ENCODE results near the gene VPS26C. TPM values are rescaled to one million over a fixed set of nuclear protein-coding genes. Genes with fewer than 3 reads are reported as not detected.
"Not testable (repeated sequence)": the region's sequence is repeated elsewhere in the genome, so short reads cannot be mapped to it uniquely, and the experiment has no call there.

VPS26C gene
- 10 to 100 TPM; 40.4 to 47.1 TPM for total RNA-seq
- polyA plus RNA-seq (ENCODE audit: insufficient read length in 2 of 2) = 10 to 100 TPM; 36.5 to 39.1 TPM
- long read RNA-seq, donor 1, transcript VPS26C-206 (3 exons, 715 nt) = minor isoform, 5 of 15 reads
- long read RNA-seq, donor 1, transcript VPS26C-201 (8 exons, 3,256 nt) = major isoform, 7 of 15 reads
- long read RNA-seq, donor 1, partial matches to known transcripts = 0 of 15 reads
- long read RNA-seq, donor 1, other reads (novel, unspliced or antisense) = 0 of 15 reads
- long read RNA-seq, donor 2, partial matches to known transcripts = 0 of 3 reads
- long read RNA-seq, donor 2, other reads (novel, unspliced or antisense) = 0 of 3 reads
- long read RNA-seq, donor 3, partial matches to known transcripts = 0 of 6 reads
- long read RNA-seq, donor 3, other reads (novel, unspliced or antisense) = 0 of 6 reads
- long read RNA-seq, donor 4, partial matches to known transcripts = 0 of 5 reads
- long read RNA-seq, donor 4, other reads (novel, unspliced or antisense) = 0 of 5 reads

DNA sequence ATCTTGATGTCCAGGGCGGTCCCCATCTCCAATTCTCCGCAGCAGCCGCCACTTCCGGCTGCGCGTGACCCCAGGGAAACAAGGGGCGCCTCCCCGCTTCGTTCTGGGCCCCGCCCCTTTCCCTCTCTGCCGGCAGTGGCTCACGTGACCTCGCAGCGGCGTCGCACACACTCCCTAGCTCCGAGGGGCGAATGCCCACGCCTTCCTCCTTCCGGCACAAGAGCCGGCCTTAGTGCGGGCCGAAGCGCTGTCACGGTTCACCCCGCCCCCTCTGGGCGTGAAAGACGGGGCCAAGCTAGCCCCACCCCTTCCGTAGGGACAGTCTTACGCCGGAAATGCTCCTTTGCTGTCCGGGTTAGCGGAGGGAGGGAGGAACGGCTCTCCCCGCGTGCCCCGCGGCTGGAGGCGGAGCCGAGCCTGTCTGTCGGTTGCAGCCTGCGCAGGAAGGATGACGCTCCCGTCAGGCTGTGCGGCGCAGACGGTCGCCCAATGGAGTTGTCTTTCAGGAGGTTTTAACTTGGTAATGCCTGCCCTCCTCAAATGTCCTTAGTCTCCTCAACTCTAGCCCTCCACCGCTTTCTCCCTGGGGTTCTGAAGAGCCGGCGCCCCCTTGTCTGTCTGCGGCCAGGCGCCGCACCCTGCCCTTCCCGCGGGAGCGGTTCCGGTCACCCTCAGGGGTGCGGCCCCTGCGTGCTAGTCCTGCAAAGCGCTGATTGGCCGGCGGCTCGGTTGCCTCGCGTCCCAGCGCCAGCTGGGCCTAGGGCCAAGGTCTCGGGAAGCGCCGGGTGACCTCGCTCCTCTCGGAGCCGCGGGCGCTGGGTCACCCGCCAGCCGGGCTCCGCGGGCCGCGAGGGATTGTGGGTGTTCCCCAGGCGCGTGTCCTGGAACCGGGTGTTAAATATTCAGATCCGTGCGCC lies at the start of gene VPS26C:
Gene VPS26C (minus strand): TSS at position 66 of the 917 bp plus-strand sequence. CDS start 40 bp downstream, at position 26.
- under 1% methylated on average over 86 of the region's 86 CpGs for WGBS (ENCODE audit: insufficient coverage)
- peak; percentile 93 to 99 (median 96) for DNase-seq (ENCODE audit: low read depth in 4 of 6, low spot score in 6 of 6)

DNA sequence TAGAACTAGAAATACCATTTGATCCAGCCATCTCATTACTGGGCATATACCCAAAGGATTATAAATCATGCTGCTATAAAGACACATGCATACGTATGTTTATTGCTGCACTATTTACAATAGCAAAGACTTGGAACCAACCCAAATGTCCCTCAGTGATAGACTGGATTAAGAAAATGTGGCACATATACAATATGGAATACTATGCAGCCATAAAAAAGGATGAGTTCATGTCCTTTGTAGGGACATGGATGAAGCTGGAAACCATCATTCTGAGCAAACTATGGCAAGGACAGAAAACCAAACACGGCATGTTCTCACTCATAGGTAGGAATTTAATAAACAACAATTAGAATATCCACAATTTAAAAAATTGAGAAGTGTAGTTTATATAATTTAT lies 48.9 kb upstream of the VPS26C start:
- peaks cover 11% of the 10 kb centered on the region for H3K9me3 ChIP-seq (ENCODE audit: control insufficient read depth, insufficient read depth, low read length)
- H3K36me3 ChIP-seq (ENCODE audit: control insufficient read depth, insufficient read depth, low read length); H3K27ac ChIP-seq (ENCODE audit: low read depth, low read length); H3K4me3 ChIP-seq (ENCODE audit: low read depth, low read length); DNase-seq (ENCODE audit: low read depth in 4 of 6, low spot score in 6 of 6); H3K27me3 ChIP-seq (ENCODE audit: control insufficient read depth, insufficient read depth, low read length); H3K4me1 ChIP-seq (ENCODE audit: control insufficient read depth, insufficient read depth, low read length): not testable (repeated sequence)
- no CpG with 5 or more reads among the region's 2 CpGs for WGBS (ENCODE audit: insufficient coverage)

More for the DNA sequence above, at the start of gene VPS26C:
- no peaks in the 10 kb centered on the region for H3K27me3 ChIP-seq (ENCODE audit: control insufficient read depth, insufficient read depth, low read length)
- peaks cover 6% of the 10 kb centered on the region for H3K4me1 ChIP-seq (ENCODE audit: control insufficient read depth, insufficient read depth, low read length)
- no peaks in the 10 kb centered on the region for H3K9me3 ChIP-seq (ENCODE audit: control insufficient read depth, insufficient read depth, low read length)
- H3K27ac ChIP-seq (ENCODE audit: low read depth, low read length) = peak within 1 kb of the TSS; percentile 98
- peak within 1 kb of the TSS; percentile 74 for H3K4me3 ChIP-seq (ENCODE audit: low read depth, low read length)
- no peaks in the 10 kb centered on the region for H3K36me3 ChIP-seq (ENCODE audit: control insufficient read depth, insufficient read depth, low read length)

DNA sequence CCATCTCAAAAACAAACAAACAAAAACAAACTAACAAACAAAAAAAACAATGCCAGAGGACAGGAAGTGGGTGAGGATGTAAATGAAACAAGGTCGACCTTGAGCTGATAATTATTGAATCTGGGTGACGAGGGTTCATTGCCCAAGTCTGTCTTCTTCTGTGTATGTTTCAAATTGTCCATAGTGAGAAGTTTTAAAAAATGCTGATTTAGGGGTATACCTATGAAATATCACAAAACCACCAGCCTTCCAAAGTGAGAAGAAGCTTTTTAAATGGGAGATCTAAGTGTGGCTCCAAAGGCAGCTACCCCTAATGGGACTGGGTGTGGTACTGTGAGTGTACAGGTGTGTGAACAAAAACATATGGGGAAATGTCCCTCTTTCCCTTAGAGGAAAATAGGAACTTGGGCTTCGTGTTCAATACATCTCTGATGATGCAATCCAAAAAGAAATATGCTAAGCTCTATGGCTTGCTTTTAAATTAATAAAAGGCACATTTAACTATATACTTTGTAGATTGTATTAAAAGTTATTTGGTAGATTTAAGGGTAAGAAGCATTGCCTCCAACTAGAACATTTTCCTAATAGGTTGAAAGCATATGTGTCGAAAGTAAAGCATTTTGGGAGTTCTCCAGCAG lies 33.1 kb upstream of the VPS26C start:
- Histone ChIP-seq H3K9me3 (ENCODE audit: control insufficient read depth, insufficient read depth, low read length) (no peaks in the 10 kb centered on the region), H3K4me1 (ENCODE audit: control insufficient read depth, insufficient read depth, low read length) (no peaks in the 10 kb centered on the region), H3K4me3 (ENCODE audit: low read depth, low read length) (no peak overlapping the region), H3K36me3 (ENCODE audit: control insufficient read depth, insufficient read depth, low read length) (no peaks in the 10 kb centered on the region), H3K27me3 (ENCODE audit: control insufficient read depth, insufficient read depth, low read length) (no peaks in the 10 kb centered on the region), H3K27ac (ENCODE audit: low read depth, low read length) (no peak overlapping the region)
- DNase-seq (ENCODE audit: low read depth in 4 of 6, low spot score in 6 of 6) = no peak
- WGBS (ENCODE audit: insufficient coverage) = no CpG with 5 or more reads among the region's 4 CpGs

DNA sequence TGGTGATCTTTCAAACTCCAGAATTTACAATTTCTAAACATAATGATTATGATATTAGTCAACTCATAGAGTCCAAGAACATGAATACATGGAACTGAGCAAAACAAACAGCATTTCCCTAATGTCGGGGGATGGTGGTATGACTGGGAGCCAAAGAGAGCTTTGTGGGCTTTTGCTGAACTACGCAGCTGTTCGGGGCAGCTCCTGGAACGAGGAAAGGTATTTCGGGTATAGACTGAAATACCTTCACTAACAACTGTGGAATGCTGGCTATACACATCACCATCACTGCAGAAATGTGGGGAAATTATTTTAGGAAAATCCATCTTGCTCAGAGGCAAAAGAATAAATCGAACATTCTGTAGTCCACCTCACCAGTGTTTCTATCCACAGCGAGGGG lies 30.2 kb upstream of the VPS26C start:
- H3K4me1 ChIP-seq (ENCODE audit: control insufficient read depth, insufficient read depth, low read length) = no peaks in the 10 kb centered on the region
- H3K27ac ChIP-seq (ENCODE audit: low read depth, low read length) = no peak overlapping the region
- DNase-seq (ENCODE audit: low read depth in 4 of 6, low spot score in 6 of 6) = no peak
- H3K4me3 ChIP-seq (ENCODE audit: low read depth, low read length) = no peak overlapping the region
- WGBS (ENCODE audit: insufficient coverage) = 92% methylated on average over 2 of the region's 7 CpGs
- no peaks in the 10 kb centered on the region for H3K36me3 ChIP-seq (ENCODE audit: control insufficient read depth, insufficient read depth, low read length)
- H3K9me3 ChIP-seq (ENCODE audit: control insufficient read depth, insufficient read depth, low read length) = no peaks in the 10 kb centered on the region
- H3K27me3 ChIP-seq (ENCODE audit: control insufficient read depth, insufficient read depth, low read length) = no peaks in the 10 kb centered on the region

DNA sequence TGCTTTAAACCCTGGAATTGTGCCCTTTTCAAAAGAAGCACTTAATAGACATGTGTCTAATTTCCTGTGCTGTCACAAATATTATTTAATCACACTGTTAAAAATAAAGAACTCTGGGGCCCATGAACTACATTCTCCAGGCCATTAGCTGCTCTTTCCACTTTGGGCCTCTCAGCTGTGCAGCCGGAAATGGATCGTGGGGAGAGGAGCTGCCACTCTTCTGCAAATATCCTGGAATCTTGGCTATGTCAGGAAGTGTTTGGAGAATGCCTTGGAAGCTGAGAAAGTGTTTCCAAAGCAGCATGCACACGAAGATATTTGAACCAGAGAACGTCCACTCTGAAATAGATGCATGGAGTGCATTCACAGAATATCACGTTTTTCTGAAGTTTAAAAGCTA lies 27.5 kb upstream of the VPS26C start:
- WGBS (ENCODE audit: insufficient coverage) = 92% methylated on average over 4 of the region's 5 CpGs

DNA sequence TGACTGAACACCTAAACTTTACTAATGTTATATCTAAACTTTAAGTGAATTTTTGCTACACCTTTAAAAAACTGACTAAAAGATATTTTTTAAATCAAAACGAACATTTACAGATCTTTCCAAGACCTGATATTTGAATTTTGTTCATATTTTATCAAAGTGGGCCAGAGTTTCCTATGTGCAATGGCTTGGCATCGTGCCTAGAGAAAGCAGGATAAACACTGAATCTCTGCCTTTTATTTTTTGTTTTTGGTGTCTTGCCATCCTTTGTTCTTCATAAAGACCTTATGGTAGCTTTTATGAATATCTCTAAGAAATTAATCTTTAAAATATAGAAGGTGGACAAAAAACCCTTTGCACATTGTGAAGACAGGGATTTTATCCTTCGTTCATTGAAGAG lies 25.8 kb upstream of the VPS26C start:
- no peaks in the 10 kb centered on the region for H3K9me3 ChIP-seq (ENCODE audit: control insufficient read depth, insufficient read depth, low read length)
- WGBS (ENCODE audit: insufficient coverage) = no CpG with 5 or more reads among the region's 3 CpGs
- no peak overlapping the region for H3K27ac ChIP-seq (ENCODE audit: low read depth, low read length)
- H3K36me3 ChIP-seq (ENCODE audit: control insufficient read depth, insufficient read depth, low read length) = no peaks in the 10 kb centered on the region
- H3K27me3 ChIP-seq (ENCODE audit: control insufficient read depth, insufficient read depth, low read length) = no peaks in the 10 kb centered on the region
- H3K4me3 ChIP-seq (ENCODE audit: low read depth, low read length) = no peak overlapping the region
- DNase-seq (ENCODE audit: low read depth in 4 of 6, low spot score in 6 of 6) = peak in 1 of 6 donors; percentile 17
- H3K4me1 ChIP-seq (ENCODE audit: control insufficient read depth, insufficient read depth, low read length) = no peaks in the 10 kb centered on the region

More for the DNA sequence above, 27.5 kb upstream of the VPS26C start:
- DNase-seq (ENCODE audit: low read depth in 4 of 6, low spot score in 6 of 6) = peak in 1 of 6 donors; percentile 19
- H3K9me3 ChIP-seq (ENCODE audit: control insufficient read depth, insufficient read depth, low read length) = no peaks in the 10 kb centered on the region
- no peaks in the 10 kb centered on the region for H3K4me1 ChIP-seq (ENCODE audit: control insufficient read depth, insufficient read depth, low read length)
- H3K27me3 ChIP-seq (ENCODE audit: control insufficient read depth, insufficient read depth, low read length) = no peaks in the 10 kb centered on the region
- H3K27ac ChIP-seq (ENCODE audit: low read depth, low read length) = no peak overlapping the region
- H3K4me3 ChIP-seq (ENCODE audit: low read depth, low read length) = no peak overlapping the region
- H3K36me3 ChIP-seq (ENCODE audit: control insufficient read depth, insufficient read depth, low read length) = no peaks in the 10 kb centered on the region

DNA sequence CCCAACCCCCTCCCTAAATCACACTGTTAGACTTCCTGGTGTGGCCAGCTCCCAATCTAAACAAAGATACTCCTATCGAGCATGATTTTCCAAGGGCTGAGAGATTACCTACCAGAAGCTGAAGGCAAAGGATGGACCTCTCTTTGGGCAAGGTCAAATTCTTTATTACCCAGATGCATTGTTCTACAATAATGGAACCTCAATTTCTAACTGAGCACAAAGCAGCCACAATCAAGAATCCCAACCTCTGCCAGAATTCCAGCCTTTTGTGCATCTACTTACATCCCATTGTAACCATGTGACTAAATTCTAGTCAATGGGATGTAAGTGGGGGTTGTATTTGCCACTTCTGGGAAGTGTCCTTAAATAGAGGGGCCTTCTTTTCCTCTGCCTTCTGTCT lies 24.9 kb upstream of the VPS26C start:
- no peaks in the 10 kb centered on the region for H3K36me3 ChIP-seq (ENCODE audit: control insufficient read depth, insufficient read depth, low read length)
- no peaks in the 10 kb centered on the region for H3K9me3 ChIP-seq (ENCODE audit: control insufficient read depth, insufficient read depth, low read length)
- no peak for DNase-seq (ENCODE audit: low read depth in 4 of 6, low spot score in 6 of 6)
- H3K4me1 ChIP-seq (ENCODE audit: control insufficient read depth, insufficient read depth, low read length) = no peaks in the 10 kb centered on the region
- H3K27me3 ChIP-seq (ENCODE audit: control insufficient read depth, insufficient read depth, low read length) = no peaks in the 10 kb centered on the region
- H3K4me3 ChIP-seq (ENCODE audit: low read depth, low read length) = no peak overlapping the region
- no peak overlapping the region for H3K27ac ChIP-seq (ENCODE audit: low read depth, low read length)
- WGBS (ENCODE audit: insufficient coverage) = 25% methylated on average over 1 of the region's 1 CpG

DNA sequence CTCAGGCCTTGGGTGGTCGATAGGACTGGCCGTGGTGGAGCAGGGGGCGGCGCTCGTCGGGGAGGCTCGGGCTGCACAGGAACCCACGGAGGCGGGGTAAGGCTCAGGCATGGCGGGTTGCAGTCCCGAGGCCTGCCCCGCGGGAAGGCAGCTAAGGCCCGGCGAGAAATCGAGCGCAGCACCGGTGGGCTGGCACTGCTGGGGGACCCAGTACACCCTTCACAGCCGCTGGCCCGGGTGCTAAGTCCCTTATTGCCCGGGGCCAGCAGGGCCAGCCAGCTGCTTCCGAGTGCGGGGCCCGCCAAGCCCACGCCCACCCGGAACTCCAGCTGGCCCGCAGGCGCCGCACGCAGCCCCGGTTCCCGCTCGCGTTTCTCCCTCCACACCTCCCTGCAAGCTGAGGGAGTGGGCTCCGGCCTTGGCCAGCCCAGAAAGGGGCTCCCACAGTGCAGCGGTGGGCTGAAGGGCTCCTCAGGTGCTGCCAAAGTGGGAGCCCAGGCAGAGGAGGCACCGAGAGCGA lies 16.1 kb upstream of the VPS26C start:
- H3K27me3 ChIP-seq (ENCODE audit: control insufficient read depth, insufficient read depth, low read length); H3K4me1 ChIP-seq (ENCODE audit: control insufficient read depth, insufficient read depth, low read length); H3K4me3 ChIP-seq (ENCODE audit: low read depth, low read length); H3K9me3 ChIP-seq (ENCODE audit: control insufficient read depth, insufficient read depth, low read length); H3K36me3 ChIP-seq (ENCODE audit: control insufficient read depth, insufficient read depth, low read length); H3K27ac ChIP-seq (ENCODE audit: low read depth, low read length); DNase-seq (ENCODE audit: low read depth in 4 of 6, low spot score in 6 of 6): not testable (repeated sequence)
- WGBS (ENCODE audit: insufficient coverage) = 98% methylated on average over 35 of the region's 38 CpGs

DNA sequence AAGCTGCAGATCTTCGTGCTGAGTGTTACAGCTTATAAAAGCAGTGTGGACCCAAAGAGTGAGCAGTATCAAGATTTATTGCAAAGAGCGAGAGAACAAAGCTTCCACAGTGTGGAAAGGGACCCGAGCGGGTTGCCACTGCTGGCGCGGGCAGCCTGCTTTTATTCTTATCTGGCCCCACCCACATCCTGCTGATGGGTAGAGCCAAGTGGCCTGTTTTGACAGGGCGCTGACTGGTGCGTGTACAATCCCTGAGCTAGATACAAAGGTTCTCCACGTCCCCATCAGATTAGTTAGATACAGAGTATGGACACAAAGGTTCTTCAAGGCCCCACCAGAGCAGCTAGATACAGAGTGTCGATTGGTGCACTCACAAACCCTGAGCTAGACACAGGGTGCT lies 15.5 kb upstream of the VPS26C start:
- not testable (repeated sequence) for H3K4me3 ChIP-seq (ENCODE audit: low read depth, low read length); H3K4me1 ChIP-seq (ENCODE audit: control insufficient read depth, insufficient read depth, low read length); H3K36me3 ChIP-seq (ENCODE audit: control insufficient read depth, insufficient read depth, low read length); DNase-seq (ENCODE audit: low read depth in 4 of 6, low spot score in 6 of 6); H3K27me3 ChIP-seq (ENCODE audit: control insufficient read depth, insufficient read depth, low read length); H3K27ac ChIP-seq (ENCODE audit: low read depth, low read length); H3K9me3 ChIP-seq (ENCODE audit: control insufficient read depth, insufficient read depth, low read length)
- WGBS (ENCODE audit: insufficient coverage) = 14% methylated on average over 6 of the region's 10 CpGs
